ENCODE data around the gene SNX1.
A peak's percentile ranks its signal among the peaks of the same experiment; 100 is the strongest.

SNX1 gene

DNA sequence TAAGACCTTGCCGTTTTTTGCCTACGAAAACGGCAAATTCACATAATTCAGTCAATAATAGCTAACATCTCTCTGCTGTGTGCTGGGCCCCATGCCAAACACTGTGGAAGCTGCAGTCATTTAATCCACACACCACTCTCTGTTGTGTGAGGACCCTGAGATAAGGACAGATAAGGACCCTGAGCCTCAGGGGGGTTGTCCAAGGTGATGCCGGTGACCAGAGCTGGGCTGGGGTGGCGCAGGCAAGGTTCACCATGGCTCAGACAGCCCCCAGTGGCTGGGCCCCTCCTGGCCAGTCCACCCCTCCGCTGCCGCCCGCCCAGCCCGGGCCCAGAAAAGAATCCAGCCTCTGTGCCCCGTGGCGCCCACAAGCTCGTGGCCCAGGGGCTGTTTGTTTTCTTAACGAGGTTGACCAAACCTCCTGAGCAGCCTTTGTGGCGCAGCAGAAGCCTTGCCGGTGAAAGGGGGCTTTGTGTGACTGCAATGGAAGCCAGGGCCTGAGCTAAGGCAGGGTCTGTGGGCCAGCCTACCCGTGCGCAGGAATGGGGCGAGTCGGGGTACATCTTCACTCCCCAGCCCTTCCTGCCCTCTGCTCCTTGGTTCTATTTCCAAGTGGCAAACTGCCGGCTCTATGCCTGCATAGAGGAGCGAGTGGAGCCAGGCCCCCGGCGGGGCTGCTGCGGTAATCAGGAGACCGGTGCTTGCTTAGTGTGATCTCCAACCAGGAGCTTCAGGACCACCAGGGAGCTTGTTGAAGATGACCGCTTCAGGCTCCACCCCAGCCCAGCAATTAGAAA lies 51.3 kb downstream of the SNX1 start:
- DNase-seq (ENCODE audit: low spot score), result no peak

DNA sequence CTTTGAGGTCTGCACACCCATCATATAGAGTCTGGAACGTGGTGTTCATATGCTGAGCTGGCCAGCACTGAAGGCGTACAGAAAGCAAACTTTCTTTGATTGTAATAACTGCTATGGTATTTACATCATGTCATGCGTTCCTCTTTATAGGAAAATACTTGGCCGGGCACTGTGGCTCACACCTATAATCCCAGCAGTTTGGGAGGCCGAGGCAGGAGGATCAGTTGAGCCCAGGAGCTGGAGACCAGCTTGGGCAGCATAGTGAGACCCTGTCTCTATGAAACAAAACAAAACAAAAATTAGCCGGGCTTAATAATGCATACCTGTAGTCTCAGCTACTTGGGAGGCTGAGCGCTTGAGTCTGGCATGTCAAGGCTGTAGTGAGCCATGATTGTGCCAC lies 52.4 kb downstream of the SNX1 start:
- no peak for DNase-seq (ENCODE audit: low spot score)

DNA sequence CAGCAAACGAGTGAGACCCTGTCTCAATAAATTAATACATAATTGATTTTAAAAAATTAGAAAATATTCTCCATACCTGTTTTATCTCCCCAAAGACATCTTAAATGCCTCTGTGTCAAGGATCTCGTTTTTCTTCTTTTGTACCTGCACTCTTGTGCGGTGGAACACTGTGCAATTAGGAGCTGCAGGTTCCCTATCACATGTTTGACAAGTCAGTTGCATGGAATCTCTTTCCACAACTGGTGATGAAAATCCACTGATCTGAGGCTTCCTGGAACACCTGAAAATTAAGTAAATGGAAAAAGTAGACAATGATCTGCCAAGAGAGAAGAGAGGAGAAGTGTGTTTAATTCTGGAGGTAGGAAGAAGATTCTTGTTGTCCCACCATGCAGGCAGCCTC lies 52.8 kb downstream of the SNX1 start:
- no peak for DNase-seq (ENCODE audit: low spot score)

DNA sequence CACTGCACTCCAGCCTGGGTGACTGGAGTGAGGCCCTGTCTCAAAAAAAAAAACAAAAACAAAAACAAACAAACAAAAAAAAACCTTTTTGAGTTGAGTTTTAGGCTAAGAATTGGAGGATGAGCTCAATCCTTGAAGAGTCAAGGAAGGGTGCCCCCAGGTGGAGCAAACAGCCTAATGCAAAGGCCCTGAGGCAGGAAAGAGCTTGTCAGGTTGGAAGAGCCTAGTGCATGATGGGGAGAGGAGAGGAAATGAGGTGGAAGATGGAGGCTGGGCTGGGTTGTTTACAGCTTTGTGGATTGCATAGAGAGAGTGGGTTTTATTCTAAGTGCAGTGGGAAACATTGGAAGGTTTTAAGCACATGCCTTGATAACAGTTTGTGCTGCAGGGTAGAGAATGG lies 53.6 kb downstream of the SNX1 start:
- DNase-seq (ENCODE audit: low spot score), result no peak

DNA sequence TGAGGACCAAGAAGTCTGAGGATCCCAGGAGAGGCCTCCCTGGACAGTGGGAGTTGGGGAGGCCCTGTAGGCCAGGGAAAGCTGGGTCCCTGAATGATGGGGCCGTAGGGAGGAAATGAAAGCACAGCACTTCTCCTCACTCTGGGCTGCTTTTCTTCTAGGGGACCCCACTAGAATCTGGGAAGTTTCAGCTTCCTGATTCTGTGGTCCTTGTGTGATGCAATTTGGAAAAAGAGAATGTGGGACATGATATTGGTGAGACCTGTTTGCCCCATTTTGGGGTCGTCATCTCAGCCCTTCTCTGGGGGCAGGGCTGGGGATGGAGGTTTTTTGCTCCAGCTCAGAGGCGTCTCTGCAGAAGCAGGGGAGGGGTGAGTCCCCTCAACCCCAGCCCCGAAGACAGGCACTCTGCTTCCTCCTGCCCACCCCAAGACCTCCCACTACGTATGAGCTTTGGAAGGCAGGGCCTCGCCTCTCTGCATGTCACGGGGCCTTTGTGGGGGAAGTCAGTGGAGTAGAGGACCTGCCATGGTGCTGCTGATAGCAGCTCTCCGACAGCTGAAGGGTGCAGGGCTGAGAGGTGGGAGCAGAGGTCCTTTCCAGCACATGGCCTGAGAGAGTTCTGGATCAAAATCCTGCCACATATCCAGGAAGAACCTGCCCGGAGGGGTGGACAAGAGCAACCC lies 54.3 kb downstream of the SNX1 start:
- DNase-seq (ENCODE audit: low spot score), result no peak

DNA sequence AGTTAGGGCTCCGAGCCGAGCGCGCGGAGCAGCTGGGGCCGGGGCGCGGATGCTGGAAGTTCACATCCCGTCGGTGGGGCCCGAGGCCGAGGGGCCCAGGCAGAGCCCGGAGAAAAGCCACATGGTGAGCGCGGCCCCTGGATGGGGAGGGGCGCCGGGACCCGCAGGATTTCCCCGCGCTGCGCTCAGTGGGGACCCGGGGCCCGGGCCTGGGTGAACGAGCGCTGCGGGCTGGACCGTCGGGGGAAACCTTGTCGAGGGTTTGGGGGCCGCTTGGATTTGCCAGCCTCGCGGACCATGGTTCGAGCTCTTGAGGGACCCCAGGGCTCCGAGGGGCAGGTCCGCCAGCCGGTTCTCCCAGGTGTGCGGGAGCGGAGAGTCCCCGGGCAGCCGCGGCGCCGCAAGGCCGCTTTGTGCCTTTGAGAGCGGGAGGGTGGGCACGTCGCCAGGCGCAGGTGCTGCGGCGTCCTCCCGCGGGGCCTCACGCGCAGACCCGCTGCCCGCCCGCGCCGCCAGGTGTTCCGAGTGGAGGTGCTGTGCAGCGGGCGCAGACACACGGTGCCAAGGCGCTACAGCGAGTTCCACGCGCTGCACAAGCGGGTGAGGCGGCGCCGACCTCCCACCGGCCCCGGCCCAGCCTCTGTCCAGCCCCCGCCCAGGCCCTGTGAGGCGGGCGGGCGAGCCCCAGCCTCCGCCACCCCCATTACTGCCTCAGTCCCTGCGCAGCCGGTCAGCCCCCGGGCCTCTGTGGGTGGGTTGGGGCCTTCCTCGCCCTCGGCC lies 56.1 kb downstream of the SNX1 start, which contains the start of gene SNX22:
SNX22 (plus strand) TSS at position 5 of the 780 bp plus-strand sequence; CDS start at position 50, 45 bp downstream.
- no peak for DNase-seq (ENCODE audit: low spot score)

DNA sequence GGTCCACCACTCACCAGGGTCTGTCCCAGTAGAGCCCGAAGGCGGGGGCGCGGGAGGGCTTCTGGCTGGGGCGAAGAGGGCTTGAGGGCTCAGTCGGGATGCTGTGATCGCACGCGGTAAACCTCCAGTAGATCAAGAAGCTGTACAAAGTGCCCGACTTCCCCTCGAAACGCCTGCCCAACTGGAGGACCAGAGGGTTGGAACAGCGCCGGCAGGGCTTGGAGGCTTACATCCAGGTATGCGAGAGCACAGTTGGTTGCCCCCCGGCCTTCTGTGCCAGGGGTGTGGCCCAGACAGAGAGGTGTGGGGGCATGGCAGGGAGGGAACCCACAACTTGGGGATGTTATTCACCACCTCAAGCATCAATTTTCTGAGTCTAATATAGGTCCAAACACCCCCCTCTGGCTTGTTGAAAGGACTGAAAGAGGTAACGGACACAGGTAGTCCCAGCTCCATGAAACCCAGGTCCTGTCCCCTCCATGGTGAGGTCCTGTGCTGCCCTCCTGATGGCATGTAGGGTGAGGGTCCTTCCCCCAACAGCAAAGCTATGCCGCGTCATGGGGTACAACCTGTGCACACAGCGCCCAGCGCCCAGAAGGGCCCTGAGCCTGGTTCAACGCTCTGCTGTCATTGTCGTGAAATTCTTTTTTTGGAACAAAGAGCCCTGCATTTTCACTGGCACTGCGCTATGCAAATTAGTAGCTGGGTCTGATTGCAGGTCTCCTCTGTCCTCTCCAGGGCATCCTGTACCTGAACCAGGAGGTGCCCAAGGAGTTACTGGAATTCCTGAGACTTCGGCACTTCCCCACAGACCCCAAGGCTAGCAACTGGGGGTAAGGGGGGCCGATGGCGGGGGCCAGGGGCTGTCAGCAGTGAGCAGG lies 57.0 kb downstream of the SNX1 start:
- DNase-seq (ENCODE audit: low spot score), result no peak

DNA sequence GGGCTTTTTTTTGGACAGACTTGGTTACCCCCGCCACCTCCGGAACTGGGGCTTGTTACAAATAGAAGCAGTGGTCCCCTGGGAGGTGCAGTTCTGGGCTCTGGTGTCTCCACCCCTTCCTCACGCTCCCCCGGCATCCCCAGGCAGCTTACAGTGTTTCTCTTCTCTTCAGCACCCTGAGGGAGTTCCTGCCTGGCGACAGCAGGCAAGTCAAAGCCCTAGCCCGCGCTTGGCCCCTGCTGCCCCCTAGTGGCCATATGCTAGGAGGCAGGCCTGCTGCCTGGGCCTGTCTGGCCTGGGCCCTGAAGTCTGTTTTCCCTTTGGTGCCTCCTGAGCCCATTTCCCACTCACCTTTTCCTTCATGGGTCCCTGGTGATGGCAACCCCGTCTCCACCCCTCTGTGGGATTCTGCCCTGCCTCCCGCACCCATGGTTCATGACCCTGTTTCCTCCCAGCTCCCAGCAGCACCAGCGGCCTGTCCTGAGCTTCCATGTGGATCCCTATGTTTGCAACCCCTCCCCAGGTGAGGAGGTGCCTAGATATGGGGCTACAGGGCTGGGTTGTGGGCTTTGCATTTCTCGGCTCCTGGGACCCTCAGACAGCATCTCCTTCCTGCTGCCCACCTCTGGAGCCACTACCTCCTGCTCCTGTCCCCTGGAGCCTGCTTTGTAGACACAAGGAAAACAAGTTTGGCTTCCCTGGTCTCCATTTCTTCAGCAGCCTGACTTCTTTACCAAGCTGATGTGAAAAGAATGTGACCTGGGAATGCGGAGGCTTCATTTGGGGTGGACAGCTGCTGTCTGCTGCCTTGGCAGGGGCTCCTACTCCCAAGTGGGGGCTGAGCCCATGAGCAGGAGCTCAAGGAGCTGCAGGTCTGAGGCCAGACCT lies 57.9 kb downstream of the SNX1 start:
- peak; percentile 81 for DNase-seq (ENCODE audit: low spot score)

DNA sequence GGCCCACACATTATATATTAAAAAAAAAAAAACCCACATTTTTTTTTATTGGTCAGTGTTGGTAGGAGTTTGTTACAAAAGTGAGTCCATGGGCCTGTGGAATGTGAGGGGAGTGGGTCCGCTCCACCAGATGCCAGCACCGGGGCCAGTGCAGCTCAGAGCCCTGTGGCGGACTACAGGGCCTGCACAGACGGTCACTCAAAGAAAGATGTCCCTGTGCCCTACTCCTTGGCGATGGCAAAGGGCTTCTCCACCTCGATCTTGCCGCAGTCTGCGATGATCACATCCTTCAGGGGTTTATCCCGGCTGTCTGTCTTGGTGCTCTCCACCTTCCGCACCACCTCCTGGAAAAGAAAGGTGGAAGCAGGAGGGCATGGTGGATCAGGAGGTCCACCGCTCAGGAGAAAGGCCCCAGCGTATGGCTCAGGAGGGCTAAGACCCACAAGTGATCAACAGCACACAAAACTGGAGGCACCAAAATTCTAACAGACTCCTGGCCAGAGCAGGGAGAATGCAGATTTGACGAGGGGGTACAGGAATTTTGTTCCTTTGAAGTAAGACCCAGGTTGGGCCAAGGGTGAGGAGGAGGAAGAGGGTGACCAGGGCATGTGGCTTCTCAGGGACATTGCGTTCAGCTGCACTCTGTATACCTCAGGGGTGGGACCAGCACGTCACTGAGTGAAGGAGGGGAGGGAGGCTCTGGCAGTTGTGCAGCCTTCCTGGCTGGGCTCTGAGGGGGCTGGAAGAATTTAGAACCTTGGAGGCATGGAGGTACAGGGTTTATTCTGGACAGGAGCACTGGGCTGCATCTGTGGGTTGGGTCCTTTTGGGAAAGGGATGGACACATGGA lies 60.2 kb downstream of the SNX1 start:
- no peak for DNase-seq (ENCODE audit: low spot score)

DNA sequence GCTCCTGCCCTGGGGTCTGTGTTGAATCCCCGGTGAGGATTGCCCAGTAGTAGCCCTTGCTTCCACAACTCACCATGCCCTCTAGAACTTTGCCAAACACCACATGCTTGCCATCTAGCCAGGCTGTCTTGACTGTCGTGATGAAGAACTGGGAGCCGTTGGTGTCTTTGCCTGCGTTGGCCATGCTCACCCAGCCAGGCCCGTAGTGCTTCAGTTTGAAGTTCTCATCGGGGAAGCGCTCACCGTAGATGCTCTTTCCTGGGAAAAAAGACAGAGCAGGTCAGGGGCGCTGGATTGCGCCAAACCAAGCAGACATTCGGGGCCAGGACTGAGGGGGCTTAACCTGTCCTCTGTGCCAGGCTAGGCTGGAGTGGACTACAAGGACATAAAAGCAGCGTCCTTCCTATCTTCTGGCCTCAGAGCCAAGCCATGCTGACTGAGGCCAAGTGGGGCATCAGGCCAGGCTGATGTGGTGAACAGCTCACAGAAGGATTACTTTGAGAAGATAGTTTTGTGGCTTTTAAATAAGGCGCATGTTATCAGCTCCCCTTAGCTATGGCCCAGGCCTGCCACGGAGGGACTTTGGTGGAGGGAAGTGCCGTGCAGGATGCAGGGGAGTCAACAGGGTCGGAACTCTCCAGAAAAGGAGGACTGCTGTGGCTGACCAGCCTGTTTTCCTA lies 61.0 kb downstream of the SNX1 start:
- DNase-seq (ENCODE audit: low spot score), result no peak

DNA sequence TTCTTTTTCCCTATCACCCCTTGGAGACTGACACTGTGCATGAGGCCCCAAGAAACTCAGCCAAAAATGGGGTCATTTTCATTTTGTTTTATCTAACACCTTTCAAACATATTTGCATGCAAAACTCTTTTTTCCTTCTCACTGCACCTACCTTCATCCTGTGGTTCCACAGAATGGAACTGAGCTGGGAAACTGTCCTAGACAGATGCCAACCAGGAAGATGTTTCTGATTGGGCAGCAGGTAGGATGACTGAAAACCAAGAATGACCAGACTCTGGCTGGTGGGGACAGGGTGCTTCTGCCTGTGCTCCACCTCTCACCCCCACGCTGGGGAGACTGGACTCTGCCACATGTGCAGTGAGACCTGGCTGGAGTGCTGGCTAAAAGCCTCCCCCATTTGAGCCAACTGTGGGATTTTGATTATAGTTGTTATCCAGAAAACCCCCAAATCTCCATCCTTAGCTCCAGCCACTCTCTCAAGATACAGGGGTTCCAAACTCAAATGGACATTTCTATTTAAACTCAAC lies 61.9 kb downstream of the SNX1 start:
- no peak for DNase-seq (ENCODE audit: low spot score)

DNA sequence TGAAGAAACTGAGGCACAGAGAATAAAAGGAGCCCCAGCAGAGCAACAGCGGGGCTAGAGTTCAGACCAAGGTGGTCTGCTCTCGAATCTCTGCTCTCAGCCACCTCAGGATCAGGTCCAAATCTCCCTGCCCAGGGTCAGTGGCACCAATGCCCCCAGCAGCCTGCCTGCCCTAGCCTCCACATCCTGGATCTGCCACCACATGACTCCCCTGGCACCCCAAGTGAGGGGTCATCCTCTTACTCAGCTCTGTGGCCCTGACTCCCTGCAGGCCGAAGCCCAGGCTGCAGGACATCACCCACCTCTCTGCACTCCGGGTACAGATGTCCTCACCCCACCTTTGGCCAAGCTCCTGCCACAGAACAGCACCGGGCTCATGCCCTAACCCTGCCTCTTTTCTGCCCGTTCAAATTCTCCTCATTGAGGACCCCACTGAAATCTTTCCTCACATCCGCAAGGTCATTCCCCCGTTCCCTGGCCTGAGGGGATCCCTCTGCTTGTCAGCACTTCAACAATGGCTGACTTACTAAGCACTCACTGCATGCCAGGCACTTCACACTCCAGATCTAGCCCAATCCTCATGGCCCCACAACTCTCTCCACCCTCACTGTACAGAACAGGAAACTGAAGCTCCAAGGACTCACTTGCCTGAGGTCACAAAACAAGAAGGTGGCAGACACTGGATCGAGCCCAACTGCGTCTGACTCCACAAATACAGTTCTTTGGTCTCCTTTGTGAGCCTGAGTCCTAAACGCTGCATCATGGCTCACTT lies 62.8 kb downstream of the SNX1 start:
- DNase-seq (ENCODE audit: low spot score), result no peak

DNA sequence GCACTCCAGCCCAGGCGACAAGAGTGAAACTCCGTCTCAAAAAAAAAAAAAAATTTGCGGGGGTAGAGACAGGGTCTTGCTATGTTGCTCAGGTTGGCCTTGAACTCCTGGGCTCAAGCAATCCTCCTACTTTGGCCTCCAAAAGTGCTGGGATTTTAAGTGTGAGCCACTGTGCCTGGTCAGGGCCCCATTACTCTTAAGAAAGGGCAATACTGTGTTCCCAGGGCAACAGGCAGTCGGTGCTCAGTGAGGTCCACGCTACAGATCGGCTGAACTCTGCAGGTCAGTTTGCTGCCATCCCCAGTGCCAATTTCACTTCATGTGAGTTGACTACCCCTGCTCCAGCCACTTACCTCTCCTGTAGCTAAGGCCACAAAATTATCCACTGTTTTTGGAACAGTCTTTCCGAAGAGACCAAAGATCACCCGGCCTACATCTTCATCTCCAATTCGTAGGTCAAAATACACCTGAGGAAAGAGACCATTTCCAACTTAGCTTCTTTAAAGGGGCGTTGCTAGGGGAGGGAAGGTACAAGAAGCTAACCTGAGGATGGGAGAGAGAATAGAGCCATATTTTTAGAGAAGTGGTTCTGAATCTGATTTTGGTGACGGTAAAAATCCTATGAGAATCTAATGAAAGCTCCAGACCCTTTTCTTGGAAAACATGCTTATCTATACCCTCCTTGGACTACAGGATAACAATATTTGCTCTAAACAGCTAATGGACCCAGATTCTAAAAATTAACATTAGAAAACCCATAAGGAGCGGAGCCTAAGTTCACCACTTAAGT lies 66.1 kb downstream of the SNX1 start:
- no peak for DNase-seq (ENCODE audit: low spot score)

DNA sequence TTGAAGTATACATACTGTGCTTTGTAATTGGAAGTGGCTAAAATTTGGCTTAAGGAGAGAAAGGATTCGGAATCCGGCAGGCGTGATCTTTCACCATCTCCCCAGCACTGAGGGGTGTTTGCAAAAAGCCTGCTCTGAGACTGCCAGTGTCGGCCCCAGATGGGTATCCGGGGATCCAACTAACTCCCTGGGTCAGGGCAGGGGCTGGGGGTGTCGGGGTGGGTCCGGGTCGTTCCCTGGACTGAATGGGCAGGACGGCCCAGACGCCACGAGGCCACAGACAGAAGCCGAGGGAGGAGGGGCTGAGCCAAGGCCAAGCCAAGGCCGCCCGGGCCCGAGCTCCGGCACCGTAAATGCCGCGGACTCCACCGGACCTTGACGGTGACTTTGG lies 66.7 kb downstream of the SNX1 start:
- DNase-seq (ENCODE audit: low spot score), result no peak

DNA sequence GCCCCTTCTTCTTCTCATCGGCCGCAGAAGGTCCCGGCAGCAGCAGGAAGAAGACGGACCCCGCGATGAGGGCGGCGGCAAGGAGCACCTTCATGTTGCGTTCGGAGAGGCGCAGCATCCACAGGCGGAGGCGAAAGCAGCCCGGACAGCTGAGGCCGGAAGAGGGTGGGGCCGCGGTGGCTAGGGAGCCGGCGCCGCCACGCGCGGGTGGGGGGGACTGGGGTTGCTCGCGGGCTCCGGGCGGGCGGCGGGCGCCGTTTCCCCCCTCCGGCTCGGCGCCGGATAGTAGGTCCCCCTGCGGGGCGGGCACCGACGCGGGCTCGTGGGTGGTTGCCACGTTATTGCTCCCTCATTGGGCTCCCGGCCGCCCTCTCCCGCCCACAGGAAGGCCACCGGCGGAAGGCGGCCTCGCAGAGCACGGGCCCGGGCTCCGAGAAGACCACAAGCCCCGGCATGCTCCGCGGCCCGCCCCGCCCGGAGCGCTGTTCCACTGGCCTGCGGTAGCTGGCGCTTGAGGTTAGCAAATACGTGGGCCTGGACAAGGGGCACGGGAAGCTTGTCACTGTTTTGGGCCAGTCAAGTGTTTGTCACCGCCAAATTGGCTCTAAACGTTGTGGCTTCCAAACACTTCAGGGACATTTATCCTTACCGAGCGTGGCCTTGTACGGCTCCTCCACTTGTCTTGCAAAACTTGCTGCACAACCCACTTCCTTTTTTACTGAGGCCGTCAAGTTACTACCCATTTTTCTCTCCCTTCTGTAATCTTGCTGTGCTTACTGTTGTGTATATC lies 67.3 kb downstream of the SNX1 start, which contains the start of gene PPIB:
PPIB (minus strand) TSS at position 154 of the 790 bp plus-strand sequence; CDS start at position 118, 36 bp downstream.
- DNase-seq (ENCODE audit: low spot score), result peak; percentile 95

DNA sequence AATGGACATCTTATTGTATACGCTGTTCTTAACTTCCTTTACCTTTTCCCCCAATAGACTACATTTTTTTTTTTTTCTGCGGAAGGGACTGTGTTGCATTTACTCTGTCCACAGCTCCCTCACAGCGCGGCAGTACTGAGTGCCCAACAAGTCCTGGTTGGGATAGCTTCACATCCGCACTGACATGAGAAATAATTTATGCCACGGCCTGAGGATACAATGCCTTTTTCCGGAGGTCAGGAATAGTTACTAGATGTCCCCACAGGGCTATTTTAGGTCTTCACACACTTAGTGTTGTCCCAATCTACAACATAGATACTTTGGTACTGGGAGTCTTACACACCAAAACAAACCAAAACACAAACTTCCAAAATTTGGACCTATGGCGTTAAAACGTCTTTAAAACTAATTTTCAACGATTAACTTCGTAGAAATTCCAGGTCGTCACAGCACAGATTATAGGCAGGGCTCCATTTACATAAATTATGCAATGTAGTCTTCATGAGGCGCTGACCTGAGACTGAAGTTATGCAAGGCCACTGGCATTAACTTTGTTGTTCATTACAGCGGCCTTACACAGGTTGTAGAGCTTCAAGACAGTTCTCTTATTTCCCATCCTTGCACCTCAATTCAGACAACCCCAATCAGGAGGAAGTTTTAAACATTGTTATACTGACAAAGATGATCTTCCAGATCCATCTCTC lies 68.0 kb downstream of the SNX1 start:
- DNase-seq (ENCODE audit: low spot score), result peak; percentile 57

Measured in kidney capillary endothelial cell (primary cell).